ENCODE results near the gene ADAMTSL2.

ADAMTSL2 gene

GRCh38 chr9:133601746-133602145 lies 67.2 kb downstream of the ADAMTSL2 start:
- H3K4me3 ChIP-seq (ENCODE audit: low read depth, low read length): no peak overlapping the region
- TF ChIP-seq CTCF (IDR thresholded peaks at IDR 0.05; ENCODE audit: low read depth, low read length): no peak

- TF ChIP-seq CTCF (IDR thresholded peaks at IDR 0.05; ENCODE audit: low read depth, low read length): no peak
- no peak overlapping the region for H3K4me3 ChIP-seq (ENCODE audit: low read depth, low read length)
Observed at GRCh38 chr9:133602277-133602676, 67.8 kb downstream of the ADAMTSL2 start.

- no peak overlapping the region for H3K4me3 ChIP-seq (ENCODE audit: low read depth, low read length)
- no peak for TF ChIP-seq CTCF (IDR thresholded peaks at IDR 0.05; ENCODE audit: low read depth, low read length)
Observed at GRCh38 chr9:133603135-133603927, 68.8 kb downstream of the ADAMTSL2 start.

- no peak overlapping the region for H3K4me3 ChIP-seq (ENCODE audit: low read depth, low read length)
- TF ChIP-seq CTCF (IDR thresholded peaks at IDR 0.05; ENCODE audit: low read depth, low read length): no peak
Observed at GRCh38 chr9:133604214-133604613, 69.7 kb downstream of the ADAMTSL2 start.

GRCh38 chr9:133604856-133605255 lies 70.4 kb downstream of the ADAMTSL2 start:
- no peak overlapping the region for H3K4me3 ChIP-seq (ENCODE audit: low read depth, low read length)
- TF ChIP-seq CTCF (IDR thresholded peaks at IDR 0.05; ENCODE audit: low read depth, low read length): no peak

GRCh38 chr9:133605446-133605845 lies 70.9 kb downstream of the ADAMTSL2 start:
- TF ChIP-seq CTCF (IDR thresholded peaks at IDR 0.05; ENCODE audit: low read depth, low read length): no peak
- H3K4me3 ChIP-seq (ENCODE audit: low read depth, low read length): no peak overlapping the region

GRCh38 chr9:133605856-133606707 lies 71.6 kb downstream of the ADAMTSL2 start:
- no peak for TF ChIP-seq CTCF (IDR thresholded peaks at IDR 0.05; ENCODE audit: low read depth, low read length)
- no peak overlapping the region for H3K4me3 ChIP-seq (ENCODE audit: low read depth, low read length)

Measured in WI38 (cell line).